CD4-positive, alpha-beta memory T cell (primary cell): ENCODE data around the gene ARID5B. TPM values are rescaled to one million over a fixed set of nuclear protein-coding genes. Genes with fewer than 3 reads are reported as not detected.
A peak's percentile ranks its signal among the peaks of the same experiment; 100 is the strongest.

Experiments used
- CTCF ChIA-PET: fragments of 350-600 bp; sonication (Branson Sonifier 250); formaldehyde crosslinking; loops from one replicate; lab custom pipeline; 2021; ENCODE audit warnings: inconsistent platforms; ENCODE audit not compliant: partially characterized antibody; lab: Charles Lee
- POLR2A ChIA-PET: fragments of 350-600 bp; sonication (Branson Sonifier 250); formaldehyde crosslinking; loops from one replicate; lab custom pipeline; 2021; ENCODE audit not compliant: partially characterized antibody; lab: Charles Lee
- DNase-seq, 5 donors: peaks; one replicate each; pipeline versions ENCODE4 v3.0.0 to v3.0.0-alpha.2; 2020 to 2022; ENCODE audit warnings: mixed read lengths in 1 of 5
- H3K27ac ChIP-seq: one replicate; pipeline ENCODE4 v1.7.0; 2013; ENCODE audit warnings: low read depth, low read length
- H3K27me3 ChIP-seq: 2 replicates; pipeline ENCODE4 v1.7.0; 2013; ENCODE audit warnings: mild to moderate bottlenecking, low read length, moderate library complexity; ENCODE audit not compliant: insufficient read depth
- H3K36me3 ChIP-seq: 2 replicates; pipeline ENCODE4 v1.7.0; 2013; ENCODE audit warnings: mild to moderate bottlenecking, low read length, moderate library complexity; ENCODE audit not compliant: insufficient read depth
- H3K4me1 ChIP-seq: 2 replicates; pipeline ENCODE4 v1.7.0; 2013; ENCODE audit warnings: mild to moderate bottlenecking, low read length, moderate library complexity; ENCODE audit not compliant: insufficient read depth
- H3K4me3 ChIP-seq, 2 donors: one replicate each; pipeline ENCODE4 v1.7.0; 2013; ENCODE audit warnings: low read length in 2 of 2, mild to moderate bottlenecking in 1 of 2
- H3K9me3 ChIP-seq, 2 donors: one replicate each; pipeline ENCODE4 v1.7.0; 2013; ENCODE audit warnings: low read length in 2 of 2, control low read depth in 1 of 2; ENCODE audit not compliant: control insufficient read depth in 1 of 2
- H3K27ac Mint-ChIP-seq, 7 donors: one replicate each; pipeline ENCODE4 v1.8.0; 2020 to 2021; ENCODE audit warnings: mixed read lengths in 7 of 7, mild to moderate bottlenecking in 6 of 7, inconsistent platforms in 3 of 7, moderate library complexity in 3 of 7
- H3K27me3 Mint-ChIP-seq, 2 donors: one replicate each; pipeline ENCODE4 v1.8.0; 2020 to 2021; ENCODE audit warnings: mixed read lengths in 2 of 2
- H3K36me3 Mint-ChIP-seq, 2 donors: one replicate each; pipeline ENCODE4 v1.8.0; 2020 to 2021; ENCODE audit warnings: mixed read lengths in 2 of 2, inconsistent platforms in 1 of 2, mild to moderate bottlenecking in 1 of 2
- H3K4me1 Mint-ChIP-seq, 4 donors: one replicate each; pipeline ENCODE4 v1.8.0; 2020 to 2021; ENCODE audit warnings: mixed read lengths in 4 of 4, mild to moderate bottlenecking in 1 of 4
- H3K4me3 Mint-ChIP-seq, 8 donors: one replicate each; pipeline ENCODE4 v1.8.0; 2020 to 2021; ENCODE audit warnings: mixed read lengths in 8 of 8, mild to moderate bottlenecking in 7 of 8, moderate library complexity in 6 of 8, inconsistent platforms in 3 of 8
- H3K9me3 Mint-ChIP-seq, 8 donors: one replicate each; pipeline ENCODE4 v1.8.0; 2020 to 2021; ENCODE audit warnings: mixed read lengths in 8 of 8, mild to moderate bottlenecking in 5 of 8, inconsistent platforms in 3 of 8, moderate library complexity in 1 of 8
- intact Hi-C: fragments of 100-400 bp; cut with micrococcal nuclease; formaldehyde crosslinking; loops from one replicate; pipeline ENCODE4 v1.15.1; 2023
- polyA plus RNA-seq, 2 donors: library from polyadenylated mRNA; unstranded; fragments of 300-500 nt; fragmentation: Illumina TruSeq; gene quantifications; one replicate each; pipeline ENCODE4 v1.2.3, GENCODE V29; 2021
- total RNA-seq, 2 experiments: library from RNA; stranded (reverse); gene quantifications; one replicate each; pipeline ENCODE4 v1.2.3, GENCODE V29; 2021

ARID5B gene
- total and polyA plus RNA-seq, 4 experiments from 2014 or later, result 30.9 to 49.6 (median 41.9) TPM

- POLR2A ChIA-PET, result interaction anchor here (0.7 to 3.1 kb wide), 8 partner anchors 17 to 88 kb away, joined by 3 to 14 read pairs (median 4); no protein-coding TSS in a partner anchor
These were observed 86.5 kb downstream of the ARID5B start for GRCh38 chr10:61987951-61988379.

GRCh38 chr10:61989995-61990760 lies 88.7 kb downstream of the ARID5B start:
- peaks cover 13 to 14% of the 10 kb centered on the region in 2 donors for H3K36me3 Mint-ChIP-seq
- H3K4me3 ChIP-seq, result no peak overlapping the region
- ChIA-PET CTCF (interaction anchor here (0.9 to 2.5 kb wide), 2 partner anchors 35 to 48 kb away, joined by 3 to 7 read pairs; no protein-coding TSS in a partner anchor), POLR2A (interaction anchor here (0.6 to 3.1 kb wide), 3 partner anchors 37 to 87 kb away, joined by 3 to 14 read pairs (median 4); no protein-coding TSS in a partner anchor)
- no peaks in the 10 kb centered on the region for H3K27me3 ChIP-seq
- DNase-seq, result no peak
- peak overlapping the region; percentile 57 to 98 (median 93) for H3K27ac Mint-ChIP-seq
- peak overlapping the region in 1 of 8 donors; percentile 27 for H3K4me3 Mint-ChIP-seq
- H3K9me3 ChIP-seq, result no peaks in the 10 kb centered on the region
- H3K36me3 ChIP-seq, result no peaks in the 10 kb centered on the region
- H3K9me3 Mint-ChIP-seq, result peaks cover 0 to 3% (median 0%) of the 10 kb centered on the region in 8 donors
- intact Hi-C loops, result loop anchor here (2.0 to 5.0 kb wide), 2 partner anchors 29 to 32 kb away; no protein-coding TSS in a partner anchor
- H3K27ac ChIP-seq, result no peak overlapping the region
- peaks cover 0 to 3% of the 10 kb centered on the region in 2 donors for H3K27me3 Mint-ChIP-seq
- peaks cover 86% of the 10 kb centered on the region for H3K4me1 ChIP-seq
- peaks cover 62 to 87% (median 74%) of the 10 kb centered on the region in 4 donors for H3K4me1 Mint-ChIP-seq

More at GRCh38 chr10:61987951-61988379, 86.5 kb downstream of the ARID5B start:
- Histone ChIP-seq H3K4me3 (peak overlapping the region in 1 of 2 donors; percentile 6), H3K27ac (peak overlapping the region; percentile 47), H3K9me3 (no peaks in the 10 kb centered on the region), H3K36me3 (no peaks in the 10 kb centered on the region), H3K27me3 (no peaks in the 10 kb centered on the region), H3K4me1 (peaks cover 69% of the 10 kb centered on the region)
- CTCF ChIA-PET, result interaction anchor here (0.9 to 3.0 kb wide), 12 partner anchors 10 to 252 kb away, joined by 3 to 15 read pairs (median 4); partner anchors contain the start of gene ARID5B
- peak overlapping the region; percentile 88 to 96 (median 92) for H3K27ac Mint-ChIP-seq
- H3K4me1 Mint-ChIP-seq, result peaks cover 52 to 81% (median 67%) of the 10 kb centered on the region in 4 donors
- intact Hi-C loops, result loop anchor here (2.0 to 5.0 kb wide), 2 partner anchors 27 to 34 kb away; no protein-coding TSS in a partner anchor
- no peaks in the 10 kb centered on the region for H3K27me3 Mint-ChIP-seq
- peaks cover 17 to 18% of the 10 kb centered on the region in 2 donors for H3K36me3 Mint-ChIP-seq
- peak overlapping the region; percentile 34 to 77 (median 60) for H3K4me3 Mint-ChIP-seq
- peaks cover 0 to 2% (median 0%) of the 10 kb centered on the region in 8 donors for H3K9me3 Mint-ChIP-seq
- peak in 4 of 5 donors; percentile 48 to 56 (median 50) for DNase-seq

GRCh38 chr10:61990761-61991135 lies 89.2 kb downstream of the ARID5B start:
- Histone ChIP-seq H3K4me3 (no peak overlapping the region), H3K36me3 (no peaks in the 10 kb centered on the region), H3K27ac (no peak overlapping the region), H3K27me3 (no peaks in the 10 kb centered on the region), H3K4me1 (peaks cover 90% of the 10 kb centered on the region), H3K9me3 (no peaks in the 10 kb centered on the region)
- Mint-ChIP-seq H3K27ac (peak overlapping the region; percentile 57 to 98 (median 93)), H3K4me3 (no peak overlapping the region), H3K9me3 (peaks cover 0 to 3% (median 0%) of the 10 kb centered on the region in 8 donors), H3K27me3 (peaks cover 0 to 3% of the 10 kb centered on the region in 2 donors), H3K4me1 (peaks cover 60 to 83% (median 73%) of the 10 kb centered on the region in 4 donors), H3K36me3 (peaks cover 14 to 15% of the 10 kb centered on the region in 2 donors)
- no peak for DNase-seq
- ChIA-PET POLR2A (interaction anchor here (0.6 kb wide), 1 partner anchor 36 kb away, joined by 3 read pairs; no protein-coding TSS in a partner anchor), CTCF (no interaction called here)
- intact Hi-C loops, result no loop called here

GRCh38 chr10:61991166-61991565 lies 89.7 kb downstream of the ARID5B start:
- intact Hi-C loops, result no loop called here
- H3K4me1 Mint-ChIP-seq, result peaks cover 62 to 82% (median 71%) of the 10 kb centered on the region in 4 donors
- CTCF ChIA-PET, result interaction anchor here (0.6 to 3.3 kb wide), 3 partner anchors 52 to 778 kb away, joined by 4 to 17 read pairs (median 4); no protein-coding TSS in a partner anchor
- Histone ChIP-seq H3K4me3 (no peak overlapping the region), H3K36me3 (no peaks in the 10 kb centered on the region), H3K27ac (no peak overlapping the region), H3K9me3 (no peaks in the 10 kb centered on the region), H3K4me1 (peaks cover 89% of the 10 kb centered on the region), H3K27me3 (no peaks in the 10 kb centered on the region)
- H3K27me3 Mint-ChIP-seq, result peaks cover 0 to 3% of the 10 kb centered on the region in 2 donors
- H3K4me3 Mint-ChIP-seq, result peak overlapping the region in 3 of 8 donors; percentile 21 to 43 (median 29)
- H3K27ac Mint-ChIP-seq, result peak overlapping the region; percentile 85 to 98 (median 93)
- DNase-seq, result no peak
- POLR2A ChIA-PET, result interaction anchor here (1.0 to 2.3 kb wide), 2 partner anchors 19 to 29 kb away, joined by 3 to 8 read pairs; no protein-coding TSS in a partner anchor
- peaks cover 0 to 3% (median 0%) of the 10 kb centered on the region in 8 donors for H3K9me3 Mint-ChIP-seq
- H3K36me3 Mint-ChIP-seq, result peaks cover 14 to 17% of the 10 kb centered on the region in 2 donors

- H3K4me3 Mint-ChIP-seq, result peak overlapping the region; percentile 47 to 81 (median 71)
- Histone ChIP-seq H3K36me3 (no peaks in the 10 kb centered on the region), H3K4me3 (peak overlapping the region in 1 of 2 donors; percentile 0), H3K27ac (peak overlapping the region; percentile 60), H3K4me1 (peaks cover 80% of the 10 kb centered on the region), H3K9me3 (no peaks in the 10 kb centered on the region), H3K27me3 (no peaks in the 10 kb centered on the region)
- peak overlapping the region; percentile 87 to 98 (median 94) for H3K27ac Mint-ChIP-seq
- DNase-seq, result peak in 3 of 5 donors; percentile 5 to 46 (median 20)
- intact Hi-C loops, result loop anchor here (1.0 to 2.0 kb wide), 3 partner anchors 21 to 59 kb away; no protein-coding TSS in a partner anchor
- peaks cover 55 to 76% (median 63%) of the 10 kb centered on the region in 4 donors for H3K4me1 Mint-ChIP-seq
- CTCF ChIA-PET, result interaction anchor here (0.6 to 3.3 kb wide), 9 partner anchors 17 to 777 kb away, joined by 3 to 24 read pairs (median 4); partner anchors contain the start of gene ARID5B
- H3K36me3 Mint-ChIP-seq, result peaks cover 17% of the 10 kb centered on the region in 2 donors
- POLR2A ChIA-PET, result interaction anchor here (0.7 to 2.7 kb wide), 16 partner anchors 8 to 125 kb away, joined by 3 to 86 read pairs (median 5); partner anchors contain the start of gene ARID5B
- H3K27me3 Mint-ChIP-seq, result peaks cover 0 to 3% of the 10 kb centered on the region in 2 donors
- H3K9me3 Mint-ChIP-seq, result peaks cover 0 to 3% (median 0%) of the 10 kb centered on the region in 8 donors
These were observed 90.6 kb downstream of the ARID5B start for GRCh38 chr10:61992059-61992460.
